GM23338 (cell line): ENCODE results near the gene BEX2.

Source experiments
- CTCF ChIP-seq, 2 experiments: fragments of 200-600 bp in 1 of 2; sonication (generic) in 1 of 2; conservative IDR thresholded peaks; 2 replicates each; pipeline versions ENCODE4 v1.5.1 to v1.6.1; 2016 to 2017; ENCODE audit warnings: antibody characterized with exemption in 2 of 2, low read depth in 2 of 2, mild to moderate bottlenecking in 2 of 2, moderate library complexity in 1 of 2
- EZH2 ChIP-seq: fragments of 200-600 bp; sonication (generic); IDR thresholded peaks from one replicate; pipeline ENCODE4 v1.8.0; 2017; ENCODE audit warnings: antibody characterized with exemption, mild to moderate bottlenecking, low read depth; ENCODE audit not compliant: unreplicated experiment
- EZH2phosphoT487 ChIP-seq: fragments of 200-600 bp; sonication (generic); IDR thresholded peaks from one replicate; pipeline ENCODE4 v1.8.1; 2018; ENCODE audit warnings: antibody characterized with exemption; ENCODE audit not compliant: unreplicated experiment
- POLR2AphosphoS5 ChIP-seq: IDR thresholded peaks from 2 replicates; pipeline ENCODE4 v1.6.1; 2016; ENCODE audit warnings: antibody characterized with exemption, low read depth
- ZNF331 ChIP-seq: fragments of 250-450 bp; sonication (Bioruptor Pico); IDR thresholded peaks from 2 replicates; pipeline ENCODE4 v1.5.0; 2020; ENCODE audit warnings: low read depth, mild to moderate bottlenecking, moderate library complexity
- TF ChIP-seq, protein P1 (sequence below): IDR thresholded peaks from one replicate; pipeline ENCODE4 v1.6.1; 2018; ENCODE audit warnings: antibody characterized with exemption; ENCODE audit not compliant: unreplicated experiment

DNA sequence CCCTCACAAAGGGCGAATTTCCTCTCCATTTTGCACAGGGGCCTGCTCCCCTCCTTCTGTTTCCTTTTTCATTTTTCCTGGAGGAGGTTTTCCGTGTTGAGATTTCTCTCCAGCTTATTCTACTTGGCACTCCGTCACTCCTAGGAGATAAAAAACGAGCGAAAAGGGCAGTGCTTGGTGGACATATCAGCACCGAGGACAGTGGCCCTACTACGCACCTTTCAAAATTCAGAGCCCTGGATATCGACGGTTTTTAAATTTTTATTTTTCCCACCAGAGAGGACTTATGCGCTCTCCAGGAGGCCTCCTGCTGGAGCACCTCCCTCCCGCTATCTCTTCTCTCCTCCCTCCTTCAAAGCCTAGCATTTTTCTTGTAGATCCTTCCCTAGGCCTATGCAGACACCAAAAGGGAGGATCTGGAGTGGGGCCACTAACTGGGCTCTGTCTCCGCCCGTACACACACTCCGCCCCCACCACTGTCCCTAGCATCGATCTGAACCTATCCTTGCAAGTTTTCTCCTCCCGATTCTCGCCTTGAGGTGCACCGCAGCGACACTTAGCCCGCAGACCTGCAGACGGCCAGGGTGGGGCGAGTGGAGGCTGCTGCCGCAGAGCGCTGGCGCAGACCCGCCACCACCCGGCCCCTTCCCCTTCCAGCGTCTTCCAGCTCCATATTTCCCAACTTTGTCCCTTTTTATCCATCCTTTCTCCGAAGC lies 37.0 kb upstream of the BEX2 start:
- TF ChIP-seq CTCF (conservative IDR thresholded peaks at IDR 0.05; ENCODE audit: low read depth in 2 of 2) (0 out of 4 replicates have a peak, but pooled peaks of 1 of the 2 experiments have one; percentile 11), POLR2AphosphoS5 (no peak), EZH2phosphoT487 (no peak), EZH2 (no peak), ZNF331 (CRISPR knock-in tag) (no peak)
- TF ChIP-seq, protein P1, sequence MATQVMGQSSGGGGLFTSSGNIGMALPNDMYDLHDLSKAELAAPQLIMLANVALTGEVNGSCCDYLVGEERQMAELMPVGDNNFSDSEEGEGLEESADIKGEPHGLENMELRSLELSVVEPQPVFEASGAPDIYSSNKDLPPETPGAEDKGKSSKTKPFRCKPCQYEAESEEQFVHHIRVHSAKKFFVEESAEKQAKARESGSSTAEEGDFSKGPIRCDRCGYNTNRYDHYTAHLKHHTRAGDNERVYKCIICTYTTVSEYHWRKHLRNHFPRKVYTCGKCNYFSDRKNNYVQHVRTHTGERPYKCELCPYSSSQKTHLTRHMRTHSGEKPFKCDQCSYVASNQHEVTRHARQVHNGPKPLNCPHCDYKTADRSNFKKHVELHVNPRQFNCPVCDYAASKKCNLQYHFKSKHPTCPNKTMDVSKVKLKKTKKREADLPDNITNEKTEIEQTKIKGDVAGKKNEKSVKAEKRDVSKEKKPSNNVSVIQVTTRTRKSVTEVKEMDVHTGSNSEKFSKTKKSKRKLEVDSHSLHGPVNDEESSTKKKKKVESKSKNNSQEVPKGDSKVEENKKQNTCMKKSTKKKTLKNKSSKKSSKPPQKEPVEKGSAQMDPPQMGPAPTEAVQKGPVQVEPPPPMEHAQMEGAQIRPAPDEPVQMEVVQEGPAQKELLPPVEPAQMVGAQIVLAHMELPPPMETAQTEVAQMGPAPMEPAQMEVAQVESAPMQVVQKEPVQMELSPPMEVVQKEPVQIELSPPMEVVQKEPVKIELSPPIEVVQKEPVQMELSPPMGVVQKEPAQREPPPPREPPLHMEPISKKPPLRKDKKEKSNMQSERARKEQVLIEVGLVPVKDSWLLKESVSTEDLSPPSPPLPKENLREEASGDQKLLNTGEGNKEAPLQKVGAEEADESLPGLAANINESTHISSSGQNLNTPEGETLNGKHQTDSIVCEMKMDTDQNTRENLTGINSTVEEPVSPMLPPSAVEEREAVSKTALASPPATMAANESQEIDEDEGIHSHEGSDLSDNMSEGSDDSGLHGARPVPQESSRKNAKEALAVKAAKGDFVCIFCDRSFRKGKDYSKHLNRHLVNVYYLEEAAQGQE: peak; percentile 66
